Stimulated activated CD4-positive, alpha-beta T cell treated with anti-CD3 and anti-CD28 coated beads, Interleukin-1b, Interleukin-23, amount 100 ng/mL, for 24 hours (primary cell): Measurements from ENCODE around the gene PELI2.
A peak's percentile ranks its signal among the peaks of the same experiment; 100 is the strongest.

Experiments used
- DNase-seq, 4 experiments: peaks; one replicate each; pipeline ENCODE4 v3.0.0-alpha.2; 2020; ENCODE audit warnings: low read depth in 4 of 4, low spot score in 1 of 4

Gene PELI2

GRCh38 chr14:56339855-56340701 is 221.9 kb downstream of the PELI2 start:
- peak in 3 of 4 experiments; percentile 8 to 24 (median 21) for DNase-seq

DNA sequence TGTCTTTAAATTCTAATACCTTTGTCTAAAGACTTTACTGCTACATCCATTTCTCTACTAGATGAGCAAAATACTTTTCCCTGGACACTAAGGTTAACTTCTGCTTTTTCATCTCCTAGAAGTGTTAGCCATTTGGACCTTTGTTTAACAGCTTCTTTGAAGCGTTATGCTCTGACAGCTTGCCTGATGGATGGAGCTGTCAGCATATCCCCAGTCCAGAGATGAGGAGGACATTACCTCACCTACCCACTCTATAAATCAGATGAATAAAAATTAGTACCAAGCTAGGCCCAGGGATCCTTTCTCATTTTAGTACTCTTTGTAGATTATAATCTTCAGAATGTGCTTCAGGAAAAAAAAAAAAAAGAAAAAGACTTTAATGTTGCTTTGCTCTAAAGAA is 222.7 kb downstream of the PELI2 start:
- no peak for DNase-seq

GRCh38 chr14:56341766-56342493 is 223.7 kb downstream of the PELI2 start:
- DNase-seq: no peak

DNA sequence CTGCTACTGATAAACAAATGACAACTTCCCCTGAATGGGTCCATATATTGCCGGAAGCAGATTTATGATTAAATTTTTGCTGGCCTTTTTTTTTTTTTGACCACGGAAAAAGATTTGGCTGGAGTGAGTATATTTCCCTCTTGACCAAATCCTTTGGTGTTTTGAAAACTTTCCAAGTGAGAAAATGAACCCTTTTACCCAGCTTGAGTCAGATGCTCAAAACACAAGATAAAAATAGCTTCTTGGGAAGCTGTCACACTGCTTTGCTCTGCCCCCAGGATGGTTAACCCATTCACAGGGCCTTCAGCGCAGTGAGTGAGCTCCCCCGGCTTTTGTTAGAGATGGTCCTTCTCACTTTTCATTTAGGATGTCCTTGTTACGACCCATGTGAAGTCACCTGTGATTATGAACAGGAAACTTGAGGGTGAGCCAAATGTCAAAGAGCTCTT is 224.3 kb downstream of the PELI2 start:
- DNase-seq: no peak

GRCh38 chr14:56349960-56350359 is 231.7 kb downstream of the PELI2 start:
- DNase-seq: no peak
